HT-29 (cell line): ENCODE measurements around the gene RAC3. TPM values are rescaled to one million over a fixed set of nuclear protein-coding genes. Genes with fewer than 3 reads are reported as not detected.

Experiments used
- DNase-seq: peaks from one replicate; pipeline ENCODE4 v3.0.0-alpha.2; 2015; ENCODE audit warnings: low spot score
- total RNA-seq: library from RNA; depleted of rRNA; stranded (reverse); fragments of >200 nt; shearing (Covaris generic); gene quantifications from 2 replicates; pipeline ENCODE4 v1.2.3, GENCODE V29; 2014; rRNA removed

The RAC3 gene
- total RNA-seq, 1 experiment from 2014 or later, result 71.3 TPM

GRCh38 chr17:82072827-82073226 lies 41.3 kb downstream of the RAC3 start:
- DNase-seq, result no peak

GRCh38 chr17:82073446-82073845 lies 42.0 kb downstream of the RAC3 start:
- DNase-seq, result no peak

DNA sequence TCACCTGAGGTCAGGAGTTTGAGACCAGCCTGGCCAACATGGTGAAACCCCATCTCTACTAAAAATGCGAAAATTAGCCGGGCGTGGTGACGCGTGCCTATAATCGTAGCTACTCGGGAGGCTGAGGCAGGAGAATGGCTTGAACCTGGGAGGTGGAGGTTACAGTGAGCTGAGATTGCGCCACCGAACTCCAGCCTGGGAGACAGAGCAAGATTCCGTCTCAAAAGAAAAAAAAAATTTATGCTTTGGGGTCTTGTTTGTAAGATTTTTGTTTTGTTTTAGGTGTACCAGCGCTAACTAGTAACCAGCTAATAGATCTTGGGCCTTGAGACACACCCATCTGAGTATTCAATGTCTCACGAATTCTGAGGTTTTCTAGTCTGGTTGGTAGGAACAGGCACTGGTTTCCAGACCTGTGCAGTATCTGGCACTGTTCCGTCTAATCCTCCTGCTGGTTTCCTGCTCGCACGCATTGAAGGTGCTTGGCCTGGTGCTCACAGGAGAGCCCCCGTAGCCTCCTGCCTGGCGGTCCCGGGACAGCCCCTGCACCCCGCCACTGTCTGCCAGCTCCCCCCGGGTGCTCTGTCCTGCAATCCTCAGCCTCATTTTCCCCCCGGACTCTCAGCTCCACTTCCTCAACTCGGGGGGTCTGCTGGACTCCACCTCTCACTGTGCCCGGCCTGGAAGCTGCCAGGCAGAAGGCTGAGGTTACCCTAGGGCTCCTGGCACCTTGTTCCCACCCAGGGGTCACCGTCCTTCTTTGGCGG lies 44.7 kb downstream of the RAC3 start:
- no peak for DNase-seq

- no peak for DNase-seq
These were observed 45.5 kb downstream of the RAC3 start for GRCh38 chr17:82076785-82077591.

DNA sequence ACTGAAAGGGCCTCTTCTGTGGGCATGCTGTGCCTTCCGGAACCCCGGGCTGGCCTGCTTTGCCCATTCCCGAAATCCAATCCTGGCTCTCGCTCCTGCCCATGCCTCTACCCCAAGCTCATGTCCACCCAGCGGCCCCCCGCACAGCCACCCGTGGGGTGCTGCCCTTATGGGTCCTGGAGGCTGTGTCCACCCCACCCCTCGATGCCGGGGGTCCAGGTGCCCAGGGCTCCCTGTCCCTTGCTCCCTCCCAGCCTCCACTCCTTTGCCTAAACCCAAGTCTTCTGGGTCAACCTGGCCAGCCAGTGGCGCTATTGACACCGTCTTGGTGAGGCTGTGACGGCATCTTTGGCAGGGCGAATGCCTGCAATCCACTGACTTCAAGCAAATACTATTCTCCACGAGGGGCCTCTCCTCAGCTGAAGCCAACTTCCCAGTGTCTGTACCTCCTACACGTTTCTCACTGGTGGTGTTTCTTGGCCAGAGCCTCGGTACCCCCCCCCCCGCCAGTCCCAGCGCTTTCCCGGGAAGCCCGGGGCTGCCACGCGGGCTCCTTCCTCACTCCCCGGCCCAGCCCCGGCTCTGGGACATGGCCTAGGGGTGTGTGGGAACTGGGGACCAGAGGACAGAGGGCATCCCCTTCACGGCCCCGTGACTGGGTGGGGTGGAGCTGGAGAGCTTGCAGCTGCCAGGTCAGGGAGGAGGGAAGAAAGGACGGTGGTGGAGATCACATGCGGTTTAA lies 46.3 kb downstream of the RAC3 start:
- no peak for DNase-seq

- no peak for DNase-seq
These were observed 47.0 kb downstream of the RAC3 start for GRCh38 chr17:82078433-82078832.

GRCh38 chr17:82079001-82079677 lies 47.7 kb downstream of the RAC3 start:
- no peak for DNase-seq

DNA sequence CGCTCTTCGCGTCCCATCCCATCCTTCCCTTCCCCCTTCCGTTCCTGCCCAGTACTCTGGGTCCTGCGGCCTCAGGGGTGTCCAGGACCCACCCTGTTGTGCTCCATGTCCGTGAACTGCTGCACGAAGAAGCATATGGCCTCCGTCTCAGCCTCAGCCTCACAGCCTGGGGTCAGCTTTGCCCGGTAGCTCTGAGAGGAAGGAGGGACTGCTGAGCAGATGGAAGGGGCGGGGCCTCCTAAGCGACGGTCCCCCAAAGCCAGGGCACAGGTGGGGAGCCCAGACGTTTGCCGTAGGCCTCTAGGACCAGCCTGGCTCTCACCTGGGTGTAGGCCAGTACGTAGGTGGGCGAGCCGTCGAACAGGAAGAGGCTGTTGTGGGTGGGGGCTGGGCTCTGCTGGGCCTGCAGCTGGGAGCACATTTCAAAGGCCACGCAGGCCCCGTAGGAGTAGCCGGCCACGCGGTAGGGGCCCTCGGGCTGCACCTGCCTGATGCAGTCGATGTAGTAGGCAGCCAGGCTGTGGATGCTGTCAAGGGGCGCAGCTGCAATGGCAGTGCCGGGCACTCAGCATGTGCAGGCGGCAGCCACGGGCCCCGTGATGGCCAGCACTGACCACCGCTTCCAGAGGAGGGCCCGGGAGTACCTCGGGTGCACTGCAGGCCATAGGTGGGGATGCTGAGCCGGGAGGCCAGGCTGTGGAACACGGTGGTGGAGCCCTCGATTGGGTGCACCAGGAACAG lies 48.7 kb downstream of the RAC3 start:
- no peak for DNase-seq

DNA sequence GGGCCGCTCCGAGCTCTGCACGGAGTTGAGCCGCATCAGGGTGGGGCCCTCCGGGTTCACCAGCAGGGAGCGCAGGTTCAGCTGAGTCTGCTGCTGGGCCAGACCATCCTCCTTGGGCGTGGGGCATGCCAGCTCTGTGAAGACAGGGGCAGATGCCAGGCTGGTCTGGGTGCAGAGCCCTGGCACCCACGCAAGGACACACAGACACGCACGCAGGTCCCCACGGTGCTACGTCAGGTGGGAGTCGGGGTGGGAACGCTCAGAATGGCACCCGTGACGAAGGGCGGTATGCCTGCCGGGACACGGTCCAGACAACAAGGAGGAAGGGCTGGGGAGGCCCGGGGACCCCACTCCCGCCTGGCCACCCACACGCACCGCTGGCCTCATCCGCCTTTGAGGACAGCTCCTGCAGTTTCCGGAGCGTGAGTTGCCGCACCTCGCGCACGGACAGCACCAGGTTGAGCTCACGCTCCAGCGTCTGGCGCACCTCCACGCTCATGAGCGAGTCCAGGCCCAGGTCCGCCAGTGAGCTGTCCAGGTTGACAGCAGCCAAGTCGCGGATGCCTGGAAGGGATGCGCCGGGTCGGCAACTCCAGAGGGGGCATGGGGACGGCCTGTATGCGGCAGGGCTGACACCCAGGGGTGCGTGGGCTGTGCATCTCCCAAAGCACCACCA lies 49.4 kb downstream of the RAC3 start:
- no peak for DNase-seq

DNA sequence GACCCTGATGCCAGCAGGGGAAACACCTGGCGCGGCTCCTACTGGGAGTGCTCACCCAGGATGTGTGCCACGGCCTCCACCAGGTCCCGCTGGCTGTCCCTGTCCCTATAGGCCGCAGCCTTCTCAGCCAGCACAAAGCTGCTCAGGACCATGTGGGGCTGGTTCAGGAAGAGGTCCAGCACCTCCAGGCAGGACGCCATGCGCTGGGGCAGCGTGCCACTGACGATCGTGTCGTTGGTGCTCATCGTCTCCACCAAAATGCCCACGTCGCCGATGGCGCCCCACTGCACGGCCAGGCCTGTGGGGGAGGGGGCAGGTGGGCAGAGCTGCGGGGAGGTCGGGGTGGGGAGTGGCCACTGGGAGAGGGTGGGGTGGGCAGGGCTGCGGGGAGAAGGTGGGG lies 50.1 kb downstream of the RAC3 start:
- DNase-seq, result no peak

DNA sequence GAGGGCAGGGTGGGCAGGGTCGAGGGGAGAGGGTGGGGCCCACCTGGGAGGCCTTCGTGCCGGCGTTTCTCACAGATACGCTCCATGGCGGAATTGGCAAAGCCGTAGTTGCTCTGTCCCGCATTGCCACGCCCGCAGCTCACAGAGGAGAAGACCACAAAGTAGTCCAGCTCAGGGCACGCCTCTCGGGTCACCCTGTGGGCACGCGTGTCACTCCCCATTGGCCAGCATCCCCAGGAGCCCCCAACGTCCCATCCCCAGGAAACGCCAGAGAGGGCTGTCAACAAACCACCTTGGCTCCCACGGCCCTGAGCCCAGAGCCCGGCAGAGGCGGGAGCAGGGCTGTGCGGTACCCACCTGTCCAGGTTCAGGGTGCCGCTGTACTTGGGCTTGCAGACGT lies 50.5 kb downstream of the RAC3 start:
- DNase-seq, result no peak

DNA sequence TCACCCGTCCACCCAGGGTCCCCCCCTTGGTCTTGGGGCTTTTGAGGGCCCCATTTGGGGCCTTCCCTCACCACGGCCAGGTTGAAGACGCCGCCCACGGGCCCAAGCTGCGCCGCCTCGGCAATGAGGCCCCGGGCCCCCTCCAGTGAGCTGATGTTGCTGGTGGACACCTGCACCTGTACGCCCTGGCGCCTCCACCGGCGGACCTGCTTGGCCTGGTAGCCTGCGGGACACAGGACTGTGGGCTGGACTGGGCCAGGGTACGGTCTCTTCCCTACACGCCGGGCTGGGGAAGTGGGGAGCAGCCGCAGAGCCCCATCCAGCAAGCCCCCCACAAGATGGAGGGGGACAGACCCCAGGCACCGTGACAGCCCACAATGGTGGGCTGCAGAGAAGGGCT lies 51.0 kb downstream of the RAC3 start:
- DNase-seq, result no peak

GRCh38 chr17:82083009-82083408 lies 51.5 kb downstream of the RAC3 start:
- no peak for DNase-seq

Other genes with a start within 250 kb of the RAC3 start
- gene GCGR, start 227.5 kb upstream of the RAC3 start, total RNA-seq, result 0.71 and 2.2 TPM in 2 replicates
- gene MCRIP1, start 198.4 kb upstream of the RAC3 start, total RNA-seq, result 159 and 160 TPM in 2 replicates
- gene PPP1R27, start 196.6 kb upstream of the RAC3 start, total RNA-seq, result 2.4 and 3.0 TPM in 2 replicates
- 1,172 and 1,253 TPM in 2 replicates for gene P4HB, start 171.1 kb upstream of the RAC3 start, total RNA-seq
- 312 and 331 TPM in 2 replicates for gene ARHGDIA, start 160.3 kb upstream of the RAC3 start, total RNA-seq
- 482 and 502 TPM in 2 replicates for gene ALYREF, start 140.1 kb upstream of the RAC3 start, total RNA-seq
- 222 and 256 TPM in 2 replicates for gene ANAPC11, start 140.0 kb upstream of the RAC3 start, total RNA-seq
- gene NPB, start 129.4 kb upstream of the RAC3 start, total RNA-seq, result 2.4 and 3.2 TPM in 2 replicates
- gene PCYT2, start 120.3 kb upstream of the RAC3 start, total RNA-seq, result 163 and 167 TPM in 2 replicates
- 101 and 121 TPM in 2 replicates for gene SIRT7, start 113.5 kb upstream of the RAC3 start, total RNA-seq
- 42.8 and 45.5 TPM in 2 replicates for gene MAFG, start 103.9 kb upstream of the RAC3 start, total RNA-seq
- 255 and 273 TPM in 2 replicates for gene PYCR1, start 94.4 kb upstream of the RAC3 start, total RNA-seq
- gene MYADML2, start 84.4 kb upstream of the RAC3 start, total RNA-seq, result not detected in 2 replicates
- gene NOTUM, start 70.5 kb upstream of the RAC3 start, total RNA-seq, result 1.3 and 2.0 TPM in 2 replicates
- 66.6 and 85.0 TPM in 2 replicates for gene ASPSCR1, start 54.0 kb upstream of the RAC3 start, total RNA-seq
- 297 and 339 TPM in 2 replicates for gene CENPX, start 8.8 kb upstream of the RAC3 start, total RNA-seq
- gene LRRC45, start 8.4 kb upstream of the RAC3 start, total RNA-seq, result 83.2 and 88.4 TPM in 2 replicates
- gene DCXR, start 6.0 kb downstream of the RAC3 start, total RNA-seq, result 167 and 221 TPM in 2 replicates
- gene RFNG, start 20.1 kb downstream of the RAC3 start, total RNA-seq, result 49.5 and 52.6 TPM in 2 replicates
- gene GPS1, start 20.2 kb downstream of the RAC3 start, total RNA-seq, result 281 and 295 TPM in 2 replicates
- gene DUS1L, start 34.1 kb downstream of the RAC3 start, total RNA-seq, result 320 and 339 TPM in 2 replicates
- gene FASN, start 66.6 kb downstream of the RAC3 start, total RNA-seq, result 477 and 592 TPM in 2 replicates
- gene CCDC57, start 181.2 kb downstream of the RAC3 start, total RNA-seq, result 47.6 and 48.2 TPM in 2 replicates
- 132 and 156 TPM in 2 replicates for gene SLC16A3, start 197.4 kb downstream of the RAC3 start, total RNA-seq
- 47.8 and 60.4 TPM in 2 replicates for gene CSNK1D, start 242.0 kb downstream of the RAC3 start, total RNA-seq